Aorta (tissue), 5 donors: ENCODE results near the gene SAMD4A. TPM values are rescaled to one million over a fixed set of nuclear protein-coding genes. Genes with fewer than 3 reads are reported as not detected.
A peak's percentile ranks its signal among the peaks of the same experiment; 100 is the strongest.

Experiments
- ATAC-seq: fragments of 200-7000 bp; cut with Tn5 transposase; one replicate; pipeline ENCODE4 v1.9.1; 2022; ENCODE audit warnings: moderate library complexity; ENCODE audit not compliant: low FRiP score
- DNase-seq, 2 donors: peaks; one replicate each; pipeline ENCODE4 v3.0.0-alpha.2; 2020
- H3K27ac ChIP-seq, 2 donors: one replicate each; pipeline ENCODE4 v1.5.1; 2013; ENCODE audit warnings: low read length in 2 of 2, mild to moderate bottlenecking in 2 of 2, moderate library complexity in 2 of 2, control low read depth in 1 of 2, inconsistent platforms in 1 of 2, low read depth in 1 of 2
- H3K27me3 ChIP-seq, 2 donors: one replicate each; pipeline ENCODE4 v1.6.1; 2013; ENCODE audit warnings: control low read depth in 1 of 2, low read length in 1 of 2, mild to moderate bottlenecking in 1 of 2, moderate library complexity in 1 of 2; ENCODE audit not compliant: insufficient read depth in 2 of 2, control insufficient read depth in 1 of 2
- H3K36me3 ChIP-seq, 2 donors: one replicate each; pipeline ENCODE4 v1.6.1; 2013; ENCODE audit warnings: control low read depth in 1 of 2, low read length in 1 of 2, mild to moderate bottlenecking in 1 of 2; ENCODE audit not compliant: insufficient read depth in 2 of 2, control insufficient read depth in 1 of 2
- H3K4me1 ChIP-seq, 2 donors: one replicate each; pipeline ENCODE4 v1.6.1; 2013; ENCODE audit warnings: low read length in 2 of 2, control low read depth in 1 of 2, mild to moderate bottlenecking in 1 of 2, moderate library complexity in 1 of 2; ENCODE audit not compliant: insufficient read depth in 2 of 2, control insufficient read depth in 1 of 2
- H3K4me3 ChIP-seq, 2 donors: one replicate each; pipeline ENCODE4 v1.5.1; 2013; ENCODE audit warnings: low read length in 2 of 2, control low read depth in 1 of 2, mild to moderate bottlenecking in 1 of 2
- H3K9me3 ChIP-seq: one replicate; pipeline ENCODE4 v1.6.1; 2013; ENCODE audit warnings: mild to moderate bottlenecking, low read length; ENCODE audit not compliant: control insufficient read depth
- WGBS, 2 donors: extraction: QIAGEN DNeasy Blood & Tissue Kit; methylation state at CpG; one replicate each; pipeline ENCODE4 v1.1.7; 2013; 5-methylcytosine and 5-hydroxymethylcytosine counted together
- intact Hi-C, 2 donors: fragments of 100-400 bp; cut with DNase I; formaldehyde crosslinking; loops; one replicate each; pipeline versions ENCODE4 v1.14.2 to v1.15.0; 2022
- polyA plus RNA-seq, 2 donors: library from polyadenylated mRNA; stranded (reverse); fragments of 200-250 nt; gene quantifications; one replicate each; pipeline ENCODE4 v1.2.3, GENCODE V29; 2013
- total RNA-seq, 2 donors: library from RNA; stranded (reverse); fragmentation: NEBNext Ultra II Directional; extraction: Animal tissue kit (Norgen Biotek cat#: 25700); gene quantifications; one replicate each; pipeline ENCODE4 v1.2.1, GENCODE V29; 2021
- donor health status: healthy with polysubstance abuse.
- donor health status: Bipolar disorder and iron deficiency.
- donor health status: DM: no; HTN: no; CAD: no.
- donor health status: DM: no; HTN: no; CAD: no.
- donor health status: DM: yes; HTN: yes; CAD: no.

The SAMD4A gene
- total and polyA plus RNA-seq, 4 donors, result 18.8 to 386 (median 102) TPM

DNA sequence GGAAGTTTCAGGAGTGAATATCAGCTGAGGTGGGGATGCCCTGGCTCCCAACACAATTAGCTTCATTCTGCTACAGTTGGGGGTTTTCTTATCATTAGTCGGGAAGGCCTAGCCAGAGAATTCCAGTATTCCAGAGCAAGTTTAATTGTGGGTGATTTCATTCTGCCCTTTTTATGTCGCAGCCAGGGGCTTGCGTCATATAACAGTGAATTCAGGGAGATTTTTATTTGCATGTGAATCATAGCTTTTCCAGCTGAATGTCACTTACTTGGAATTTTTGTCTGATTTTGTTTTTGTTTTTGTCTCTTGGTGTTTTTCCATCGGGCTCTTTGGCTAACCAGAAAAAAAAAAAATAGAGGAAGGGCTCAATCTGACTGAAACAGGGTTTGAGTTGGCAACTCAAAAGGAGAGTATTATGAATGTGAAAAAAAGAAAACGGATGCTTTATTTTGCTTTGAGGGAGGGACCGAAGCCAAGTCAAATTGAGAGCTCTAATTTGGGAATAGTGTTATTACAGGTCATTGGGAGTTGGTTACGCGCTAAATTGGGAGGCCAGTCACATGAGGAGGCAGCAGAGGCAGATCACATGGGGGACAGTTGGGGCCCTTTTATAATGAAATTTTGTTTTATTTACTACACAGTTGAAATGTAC, 119.4 kb downstream of the SAMD4A start:
- peak; percentile 86 for ATAC-seq
- intact Hi-C loops, result loop anchor here (2.0 to 5.0 kb wide), 5 partner anchors 34 to 119 kb away; partner anchors contain the start of gene SAMD4A (in 1 of the 2)
- peaks cover 8 to 19% of the 10 kb centered on the region in 2 donors for H3K4me1 ChIP-seq
- no peaks in the 10 kb centered on the region for H3K36me3 ChIP-seq
- H3K4me3 ChIP-seq, result no peak overlapping the region
- 1 to 4% methylated on average over 8 of the region's 8 CpGs for WGBS, 2 donors
- H3K27me3 ChIP-seq, result no peaks in the 10 kb centered on the region
- peak overlapping the region; percentile 97 to 100 for H3K27ac ChIP-seq
- no peaks in the 10 kb centered on the region for H3K9me3 ChIP-seq
- DNase-seq, result peak; percentile 69 to 82

- intact Hi-C loops, result loop anchor here (2.0 to 5.0 kb wide), 5 partner anchors 34 to 120 kb away; partner anchors contain the start of gene SAMD4A (in 1 of the 2)
- ATAC-seq (peak; percentile 34), DNase-seq (no peak)
- Histone ChIP-seq H3K36me3 (no peaks in the 10 kb centered on the region), H3K27ac (peak overlapping the region; percentile 88 to 93), H3K4me3 (no peak overlapping the region), H3K4me1 (peaks cover 8 to 23% of the 10 kb centered on the region in 2 donors), H3K27me3 (no peaks in the 10 kb centered on the region), H3K9me3 (no peaks in the 10 kb centered on the region)
- 16 to 23% methylated on average over 8 of the region's 8 CpGs for WGBS, 2 donors
These were observed 120.2 kb downstream of the SAMD4A start for GRCh38 chr14:54686871-54687749.

GRCh38 chr14:54687750-54688119, 120.8 kb downstream of the SAMD4A start:
- intact Hi-C loops, result loop anchor here (2.0 to 5.0 kb wide), 5 partner anchors 35 to 120 kb away; partner anchors contain the start of gene SAMD4A (in 1 of the 2)

DNA sequence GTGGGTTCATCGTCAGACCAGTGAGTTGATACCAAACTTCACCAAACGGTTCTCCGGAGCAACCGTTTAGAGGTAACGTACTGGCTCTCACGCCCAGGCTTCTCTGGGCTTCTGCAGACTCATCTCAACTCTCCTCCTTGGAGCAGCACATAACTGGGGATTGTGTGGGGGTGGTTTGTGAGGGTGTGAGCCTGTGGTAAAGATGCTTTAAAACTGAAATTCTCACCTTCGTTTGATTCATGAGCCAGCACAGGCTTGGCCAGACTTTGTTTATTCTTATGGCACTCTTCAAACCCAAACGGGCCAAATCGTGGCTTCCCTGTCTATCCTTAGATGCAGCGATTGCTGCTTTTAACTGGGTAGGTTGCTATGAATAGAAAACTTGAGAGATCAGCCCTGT, 121.3 kb downstream of the SAMD4A start:
- Histone ChIP-seq H3K27ac (peak overlapping the region; percentile 72 to 93), H3K36me3 (no peaks in the 10 kb centered on the region), H3K4me1 (peaks cover 8 to 19% of the 10 kb centered on the region in 2 donors), H3K27me3 (no peaks in the 10 kb centered on the region), H3K4me3 (no peak overlapping the region), H3K9me3 (no peaks in the 10 kb centered on the region)
- intact Hi-C loops, result loop anchor here in 1 of 2 donors (5.0 kb wide), 2 partner anchors 36 to 121 kb away; partner anchors contain the start of gene SAMD4A
- WGBS, 2 donors, result 69 to 70% methylated on average over 10 of the region's 10 CpGs
- DNase-seq (no peak), ATAC-seq (no peak)

More at GRCh38 chr14:54687750-54688119, 120.8 kb downstream of the SAMD4A start:
- WGBS, 2 donors, result 47% methylated on average over 2 of the region's 2 CpGs
- DNase-seq (no peak), ATAC-seq (no peak)
- H3K27me3 ChIP-seq, result no peaks in the 10 kb centered on the region
- H3K4me3 ChIP-seq, result no peak overlapping the region
- H3K4me1 ChIP-seq, result peaks cover 8 to 23% of the 10 kb centered on the region in 2 donors
- peak overlapping the region; percentile 72 to 93 for H3K27ac ChIP-seq
- H3K9me3 ChIP-seq, result no peaks in the 10 kb centered on the region
- no peaks in the 10 kb centered on the region for H3K36me3 ChIP-seq

DNA sequence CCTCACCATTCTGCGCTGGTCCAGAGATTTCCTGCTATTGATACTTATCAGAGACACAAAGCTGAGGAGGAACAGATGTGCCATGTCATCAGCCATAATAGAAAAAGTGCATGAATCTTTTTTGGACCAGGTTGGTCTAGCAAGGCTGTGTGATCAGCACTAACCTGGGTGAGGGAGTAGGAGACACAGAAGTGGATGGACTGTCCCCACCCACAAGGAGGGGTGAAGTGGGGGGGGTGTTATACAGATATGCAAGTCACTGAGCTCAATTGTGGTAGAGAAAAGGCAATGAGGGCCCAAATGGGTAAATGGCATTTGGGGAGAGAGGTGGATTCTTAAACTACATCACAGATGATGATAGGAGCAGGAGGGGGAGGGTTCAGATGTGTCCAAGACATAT, 123.0 kb downstream of the SAMD4A start:
- H3K4me1 ChIP-seq, result peaks cover 10 to 13% of the 10 kb centered on the region in 2 donors
- no peaks in the 10 kb centered on the region for H3K9me3 ChIP-seq
- H3K27me3 ChIP-seq, result no peaks in the 10 kb centered on the region
- intact Hi-C loops, result loop anchor here in 1 of 2 donors (5.0 kb wide), 2 partner anchors 38 to 123 kb away; partner anchors contain the start of gene SAMD4A
- no peaks in the 10 kb centered on the region for H3K36me3 ChIP-seq
- DNase-seq, result no peak
- H3K4me3 ChIP-seq, result no peak overlapping the region
- WGBS, 2 donors, result 97 to 100% methylated on average over 1 of the region's 1 CpG
- peak overlapping the region in 1 of 2 donors; percentile 4 for H3K27ac ChIP-seq
- ATAC-seq, result no peak

GRCh38 chr14:54690887-54691286, 124.0 kb downstream of the SAMD4A start:
- 85 to 89% methylated on average over 2 of the region's 2 CpGs for WGBS, 2 donors

GRCh38 chr14:54691525-54692283, 124.8 kb downstream of the SAMD4A start:
- intact Hi-C loops, result no loop called here
- ATAC-seq (peak; percentile 78), DNase-seq (peak; percentile 84 to 86)
- Histone ChIP-seq H3K27ac (no peak overlapping the region), H3K36me3 (no peaks in the 10 kb centered on the region), H3K4me1 (peaks cover 8 to 13% of the 10 kb centered on the region in 2 donors), H3K9me3 (no peaks in the 10 kb centered on the region), H3K27me3 (no peaks in the 10 kb centered on the region), H3K4me3 (no peak overlapping the region)
- 32 to 41% methylated on average over 5 of the region's 5 CpGs for WGBS, 2 donors

More at GRCh38 chr14:54690887-54691286, 124.0 kb downstream of the SAMD4A start:
- peaks cover 8 to 9% of the 10 kb centered on the region in 2 donors for H3K4me1 ChIP-seq
- intact Hi-C loops, result no loop called here
- DNase-seq (no peak), ATAC-seq (no peak)
- no peaks in the 10 kb centered on the region for H3K36me3 ChIP-seq
- H3K9me3 ChIP-seq, result no peaks in the 10 kb centered on the region
- H3K27me3 ChIP-seq, result no peaks in the 10 kb centered on the region
- no peak overlapping the region for H3K4me3 ChIP-seq
- H3K27ac ChIP-seq, result peak overlapping the region in 1 of 2 donors; percentile 55

DNA sequence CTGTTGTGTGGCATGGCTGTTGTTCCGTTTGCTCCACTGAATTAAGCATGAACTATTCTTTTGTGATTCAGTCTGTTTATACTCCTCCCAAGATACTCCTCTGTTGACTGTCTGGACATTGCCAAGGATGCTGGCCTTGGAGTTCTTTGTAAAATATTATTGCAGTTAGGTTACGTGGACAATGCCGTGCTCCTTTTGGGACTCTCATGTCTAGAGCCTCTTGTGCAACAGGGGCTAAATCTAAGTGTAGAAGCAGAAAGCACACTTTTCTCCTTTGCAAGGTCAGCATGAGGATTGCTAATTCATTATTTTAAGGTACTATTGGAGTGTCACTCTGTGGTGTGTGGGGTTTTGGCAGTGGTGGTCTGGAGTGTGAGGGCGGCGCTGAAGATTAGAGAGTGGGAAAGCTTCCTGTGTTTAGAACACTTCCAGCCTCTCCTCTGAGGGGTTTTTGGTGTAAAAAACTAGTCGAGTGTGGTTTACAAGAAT, 125.4 kb downstream of the SAMD4A start:
- Histone ChIP-seq H3K4me1 (peaks cover 8 to 11% of the 10 kb centered on the region in 2 donors), H3K9me3 (no peaks in the 10 kb centered on the region), H3K36me3 (no peaks in the 10 kb centered on the region), H3K4me3 (no peak overlapping the region), H3K27me3 (no peaks in the 10 kb centered on the region), H3K27ac (no peak overlapping the region)
- intact Hi-C loops, result no loop called here
- WGBS, 2 donors, result 56 to 63% methylated on average over 6 of the region's 6 CpGs
- DNase-seq (no peak), ATAC-seq (peak; percentile 13)
